B cell (primary cell): ENCODE measurements around the gene NR3C2. TPM values are rescaled to one million over a fixed set of nuclear protein-coding genes. Genes with fewer than 3 reads are reported as not detected.

Source experiments
- ATAC-seq: fragments of 200-7000 bp; cut with Tn5 transposase; one replicate; pipeline ENCODE4 v1.10.0; 2021; ENCODE audit warnings: low read depth, mild to moderate bottlenecking, moderate number of reproducible peaks, moderate library complexity
- CTCF ChIA-PET: fragments of 350-600 bp; sonication (Branson Sonifier 250); formaldehyde crosslinking; loops from one replicate; lab custom pipeline; 2021; ENCODE audit warnings: antibody characterized with exemption, inconsistent platforms; lab: Charles Lee
- POLR2A ChIA-PET: fragments of 350-600 bp; sonication (Branson Sonifier 250); formaldehyde crosslinking; loops from one replicate; lab custom pipeline; 2021; ENCODE audit warnings: antibody characterized with exemption; lab: Charles Lee
- DNase-seq: peaks from one replicate; pipeline ENCODE4 v3.0.0; 2013
- H2AFZ ChIP-seq: 2 replicates; pipeline ENCODE4 v1.6.1; 2012; ENCODE audit warnings: mild to moderate bottlenecking, low read depth, low read length; ENCODE audit not compliant: insufficient read depth, poor library complexity, severe bottlenecking
- H3K27ac ChIP-seq, 2 donors: 1 replicate in 1 of 2; 2 replicates in 1 of 2; pipeline ENCODE4 v1.5.1; 2012 to 2013; ENCODE audit warnings: low read length in 2 of 2, mild to moderate bottlenecking in 2 of 2, moderate library complexity in 1 of 2
- H3K27me3 ChIP-seq, 4 experiments: fragments of 200-600 bp in 1 of 4; sonication (generic) in 1 of 4; replicated peaks in 1 of 4; 1 replicate in 2 of 4; 2 replicates in 2 of 4; pipeline versions ENCODE4 v1.6.1 to v1.7.0; 2013 to 2016; ENCODE audit warnings: low read length in 3 of 4, mild to moderate bottlenecking in 2 of 4, mixed read lengths in 1 of 4, moderate library complexity in 1 of 4; ENCODE audit not compliant: insufficient read depth in 4 of 4, control insufficient read depth in 3 of 4; ENCODE audit errors: control extremely low read depth in 1 of 4
- H3K36me3 ChIP-seq, 2 experiments: replicated peaks in 1 of 2; 1 replicate in 1 of 2; 2 replicates in 1 of 2; pipeline versions ENCODE4 v1.6.1 to v1.7.1; 2013; ENCODE audit warnings: low read length in 1 of 2; ENCODE audit not compliant: insufficient read depth in 2 of 2, control insufficient read depth in 1 of 2; ENCODE audit errors: control extremely low read depth in 1 of 2, extremely low read depth in 1 of 2
- H3K4me1 ChIP-seq, 2 donors: fragments of 200-600 bp in 1 of 2; sonication (generic) in 1 of 2; 1 replicate in 1 of 2; 2 replicates in 1 of 2; pipeline versions ENCODE4 v1.5.1 to v1.6.1; 2013 to 2017; ENCODE audit warnings: low read length in 2 of 2; ENCODE audit not compliant: control insufficient read depth in 2 of 2, insufficient read depth in 2 of 2
- H3K4me2 ChIP-seq: replicated peaks from 2 replicates; pipeline ENCODE3; 2012; ENCODE audit warnings: mild to moderate bottlenecking, low read depth, low read length; ENCODE audit not compliant: poor library complexity, severe bottlenecking
- H3K4me3 ChIP-seq, 5 experiments: fragments of 200-600 bp in 1 of 5; sonication (generic) in 1 of 5; 1 replicate in 3 of 5; 2 replicates in 2 of 5; pipeline versions ENCODE4 v1.5.1 to v1.7.0; 2011 to 2016; ENCODE audit warnings: low read length in 4 of 5, mild to moderate bottlenecking in 4 of 5, low read depth in 2 of 5, control low read depth in 1 of 5, moderate library complexity in 1 of 5; ENCODE audit not compliant: insufficient read depth in 1 of 5; ENCODE audit errors: control extremely low read depth in 1 of 5, extremely low read depth in 1 of 5
- H3K79me2 ChIP-seq: fragments of 200-600 bp; sonication (generic); one replicate; pipeline ENCODE4 v1.6.0; 2016; ENCODE audit warnings: low read length; ENCODE audit not compliant: control insufficient read depth, insufficient read depth
- H3K9ac ChIP-seq: fragments of 200-600 bp; sonication (generic); 2 replicates; pipeline ENCODE4 v1.6.1; 2017; ENCODE audit warnings: mild to moderate bottlenecking, low read length, moderate library complexity
- H3K9me3 ChIP-seq, 3 donors: one replicate each; pipeline versions ENCODE4 v1.6.1 to v1.7.1; 2013; ENCODE audit warnings: low read length in 2 of 3; ENCODE audit not compliant: control insufficient read depth in 2 of 3, insufficient read depth in 1 of 3; ENCODE audit errors: control extremely low read depth in 1 of 3
- H4K20me1 ChIP-seq: 2 replicates; pipeline ENCODE4 v1.6.0; 2012; ENCODE audit warnings: mild to moderate bottlenecking, low read length; ENCODE audit not compliant: insufficient read depth, control insufficient read depth, poor library complexity, severe bottlenecking
- H3K27ac Mint-ChIP-seq: one replicate; pipeline ENCODE4 v1.8.0; 2021; ENCODE audit warnings: mixed read lengths
- H3K27me3 Mint-ChIP-seq: one replicate; pipeline ENCODE4 v1.8.0; 2021; ENCODE audit warnings: mixed read lengths
- H3K4me1 Mint-ChIP-seq: one replicate; pipeline ENCODE4 v1.8.0; 2021; ENCODE audit warnings: mixed read lengths
- H3K4me3 Mint-ChIP-seq: one replicate; pipeline ENCODE4 v1.8.0; 2021; ENCODE audit warnings: mixed read lengths
- H3K9me3 Mint-ChIP-seq: one replicate; pipeline ENCODE4 v1.8.0; 2022; ENCODE audit warnings: mixed read lengths; ENCODE audit not compliant: insufficient read depth
- EZH2 ChIP-seq: IDR thresholded peaks from 2 replicates; pipeline ENCODE4 v1.6.1; 2012; ENCODE audit warnings: borderline replicate concordance, low read depth, mild to moderate bottlenecking, moderate library complexity, low read length; ENCODE audit not compliant: insufficient read depth, poor library complexity, severe bottlenecking
- WGBS: methylation state at CpG from one replicate; pipeline ENCODE4 v1.1.5; 2013; ENCODE audit warnings: missing lambda C conversion rate; ENCODE audit not compliant: insufficient coverage; 5-methylcytosine and 5-hydroxymethylcytosine counted together
- intact Hi-C: fragments of 100-400 bp; cut with micrococcal nuclease; formaldehyde crosslinking; loops from one replicate; pipeline ENCODE4 v1.10.0; 2022
- polyA plus RNA-seq: library from polyadenylated mRNA; depleted of rRNA; stranded (reverse); fragments of >200 nt; gene quantifications from 2 replicates; pipeline ENCODE4 v1.2.3, GENCODE V29; 2012
- total RNA-seq, 2 donors: library from RNA; stranded (reverse); fragments of 120-200 nt in 1 of 2; gene quantifications; 1 replicate in 1 of 2; 2 replicates in 1 of 2; pipeline versions ENCODE4 v1.2.3 to v1.2.4, GENCODE V29; 2013 to 2022
- TF ChIP-seq, protein P1 (sequence below): fragments of 200-600 bp; IDR thresholded peaks from one replicate; pipeline ENCODE4 v1.8.0; 2022; ENCODE audit warnings: antibody characterized with exemption, mild to moderate bottlenecking

Gene NR3C2
- total and polyA plus RNA-seq, 2 donors (not counting 1 experiment from before 2014, with no cell fraction given), result 6.7 to 19.3 TPM

DNA sequence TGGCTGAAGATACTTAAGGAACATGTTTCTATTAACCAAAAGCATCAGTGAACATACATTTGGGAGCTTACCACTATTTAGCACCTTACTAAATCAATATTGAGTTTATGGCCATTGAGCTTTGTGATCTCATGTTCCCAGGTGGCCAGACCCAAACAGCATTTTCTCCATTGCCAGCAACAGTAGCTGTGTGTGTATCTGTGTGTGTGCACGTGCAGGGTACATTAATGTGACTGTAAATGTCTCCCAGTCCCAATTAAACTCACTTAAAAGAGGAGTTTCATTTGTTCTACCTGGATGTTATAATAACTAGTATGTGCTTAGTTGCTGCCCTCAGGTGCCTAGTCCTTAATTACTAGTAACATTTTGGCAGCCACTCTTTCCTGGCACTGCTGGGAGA is 282.4 kb downstream of the NR3C2 start:
- DNase-seq (no peak), ATAC-seq (no peak)
- Mint-ChIP-seq H3K27ac (no peak overlapping the region), H3K9me3 (no peaks in the 10 kb centered on the region), H3K4me1 (no peaks in the 10 kb centered on the region), H3K4me3 (no peak overlapping the region), H3K27me3 (no peaks in the 10 kb centered on the region)
- Histone ChIP-seq H3K4me2 (no peak overlapping the region), H2AFZ (no peak overlapping the region), H3K4me1 (no peaks in the 10 kb centered on the region), H4K20me1 (no peaks in the 10 kb centered on the region), H3K27me3 (no peaks in the 10 kb centered on the region), H3K79me2 (no peaks in the 10 kb centered on the region), H3K27ac (no peak overlapping the region), H3K4me3 (no peak overlapping the region), H3K9ac (no peak overlapping the region), H3K36me3 (no peaks in the 10 kb centered on the region), H3K9me3 (no peaks in the 10 kb centered on the region)
- WGBS, result no CpG with 5 or more reads among the region's 1 CpG
- ChIA-PET POLR2A (no interaction called here), CTCF (no interaction called here)
- intact Hi-C loops, result no loop called here
- TF ChIP-seq, protein P1, sequence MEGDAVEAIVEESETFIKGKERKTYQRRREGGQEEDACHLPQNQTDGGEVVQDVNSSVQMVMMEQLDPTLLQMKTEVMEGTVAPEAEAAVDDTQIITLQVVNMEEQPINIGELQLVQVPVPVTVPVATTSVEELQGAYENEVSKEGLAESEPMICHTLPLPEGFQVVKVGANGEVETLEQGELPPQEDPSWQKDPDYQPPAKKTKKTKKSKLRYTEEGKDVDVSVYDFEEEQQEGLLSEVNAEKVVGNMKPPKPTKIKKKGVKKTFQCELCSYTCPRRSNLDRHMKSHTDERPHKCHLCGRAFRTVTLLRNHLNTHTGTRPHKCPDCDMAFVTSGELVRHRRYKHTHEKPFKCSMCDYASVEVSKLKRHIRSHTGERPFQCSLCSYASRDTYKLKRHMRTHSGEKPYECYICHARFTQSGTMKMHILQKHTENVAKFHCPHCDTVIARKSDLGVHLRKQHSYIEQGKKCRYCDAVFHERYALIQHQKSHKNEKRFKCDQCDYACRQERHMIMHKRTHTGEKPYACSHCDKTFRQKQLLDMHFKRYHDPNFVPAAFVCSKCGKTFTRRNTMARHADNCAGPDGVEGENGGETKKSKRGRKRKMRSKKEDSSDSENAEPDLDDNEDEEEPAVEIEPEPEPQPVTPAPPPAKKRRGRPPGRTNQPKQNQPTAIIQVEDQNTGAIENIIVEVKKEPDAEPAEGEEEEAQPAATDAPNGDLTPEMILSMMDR, result no peak
- TF ChIP-seq EZH2, result no peak

DNA sequence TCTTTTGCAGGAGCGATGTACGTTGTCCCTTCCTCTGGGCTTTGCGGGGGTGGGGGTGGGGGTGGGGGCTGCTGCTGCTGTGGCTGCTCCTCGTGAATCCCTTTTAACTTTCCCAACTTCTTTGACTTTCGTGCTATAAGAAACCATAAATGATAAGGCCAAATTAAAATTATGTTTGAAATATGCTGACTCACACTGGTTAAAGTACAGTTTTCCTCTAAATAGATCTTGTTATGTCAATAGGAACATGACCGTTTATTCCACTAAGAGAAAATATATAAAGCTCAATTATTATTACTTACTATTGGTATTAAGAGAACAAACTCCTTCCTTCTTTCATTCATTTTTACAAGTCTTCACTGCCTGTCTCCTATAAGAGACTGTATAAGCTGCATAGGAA is 287.4 kb downstream of the NR3C2 start:
- Histone ChIP-seq H3K36me3 (peaks cover 0 to 3% of the 10 kb centered on the region in 2 experiments), H3K9ac (no peak overlapping the region), H3K4me3 (no peak overlapping the region), H2AFZ (no peak overlapping the region), H3K79me2 (no peaks in the 10 kb centered on the region), H3K27me3 (no peaks in the 10 kb centered on the region), H4K20me1 (no peaks in the 10 kb centered on the region), H3K4me1 (no peaks in the 10 kb centered on the region), H3K27ac (no peak overlapping the region), H3K9me3 (no peaks in the 10 kb centered on the region), H3K4me2 (no peak overlapping the region)
- intact Hi-C loops, result no loop called here
- Mint-ChIP-seq H3K27ac (no peak overlapping the region), H3K9me3 (no peaks in the 10 kb centered on the region), H3K4me1 (no peaks in the 10 kb centered on the region), H3K27me3 (no peaks in the 10 kb centered on the region), H3K4me3 (no peak overlapping the region)
- POLR2A ChIA-PET, result interaction anchor here (0.6 kb wide), 1 partner anchor 288 kb away, joined by 5 read pairs; no protein-coding TSS in a partner anchor
- no peak for TF ChIP-seq EZH2
- TF ChIP-seq, protein P1, result no peak
- CTCF ChIA-PET, result no interaction called here
- no CpG with 5 or more reads among the region's 6 CpGs for WGBS
- no peak for DNase-seq
- ATAC-seq, result no peak
